Rectal smooth muscle tissue (tissue), 1 donor: ENCODE results near the gene RNU6-9.
"Not testable (repeated sequence)": the region's sequence is repeated elsewhere in the genome, so short reads cannot be mapped to it uniquely, and the experiment has no call there.

Experiments
- H3K27ac ChIP-seq: one replicate; pipeline ENCODE4 v1.7.0; 2013; ENCODE audit warnings: low read depth, low read length, inconsistent platforms
- H3K27me3 ChIP-seq: one replicate; pipeline ENCODE4 v1.7.0; 2013; ENCODE audit warnings: low read length; ENCODE audit not compliant: control insufficient read depth, insufficient read depth
- H3K36me3 ChIP-seq: one replicate; pipeline ENCODE4 v1.7.0; 2013; ENCODE audit warnings: low read length; ENCODE audit not compliant: control insufficient read depth, insufficient read depth
- H3K4me1 ChIP-seq: one replicate; pipeline ENCODE4 v1.7.0; 2013; ENCODE audit warnings: low read length; ENCODE audit not compliant: control insufficient read depth, insufficient read depth
- H3K4me3 ChIP-seq: one replicate; pipeline ENCODE4 v1.7.0; 2013; ENCODE audit warnings: low read length
- H3K9ac ChIP-seq: one replicate; pipeline ENCODE4 v1.7.0; 2013; ENCODE audit warnings: low read length

RNU6-9 gene

GRCh38 chr19:876089-876488 is 17.2 kb upstream of the RNU6-9 start:
- Histone ChIP-seq H3K4me1 (peaks cover 9% of the 10 kb centered on the region), H3K36me3 (peaks cover 17% of the 10 kb centered on the region), H3K9ac (no peak overlapping the region), H3K4me3 (no peak overlapping the region), H3K27ac (no peak overlapping the region), H3K27me3 (no peaks in the 10 kb centered on the region)

GRCh38 chr19:876780-877314 is 16.4 kb upstream of the RNU6-9 start:
- peaks cover 21% of the 10 kb centered on the region for H3K36me3 ChIP-seq
- H3K4me1 ChIP-seq, result peaks cover 4% of the 10 kb centered on the region
- no peak overlapping the region for H3K9ac ChIP-seq

DNA sequence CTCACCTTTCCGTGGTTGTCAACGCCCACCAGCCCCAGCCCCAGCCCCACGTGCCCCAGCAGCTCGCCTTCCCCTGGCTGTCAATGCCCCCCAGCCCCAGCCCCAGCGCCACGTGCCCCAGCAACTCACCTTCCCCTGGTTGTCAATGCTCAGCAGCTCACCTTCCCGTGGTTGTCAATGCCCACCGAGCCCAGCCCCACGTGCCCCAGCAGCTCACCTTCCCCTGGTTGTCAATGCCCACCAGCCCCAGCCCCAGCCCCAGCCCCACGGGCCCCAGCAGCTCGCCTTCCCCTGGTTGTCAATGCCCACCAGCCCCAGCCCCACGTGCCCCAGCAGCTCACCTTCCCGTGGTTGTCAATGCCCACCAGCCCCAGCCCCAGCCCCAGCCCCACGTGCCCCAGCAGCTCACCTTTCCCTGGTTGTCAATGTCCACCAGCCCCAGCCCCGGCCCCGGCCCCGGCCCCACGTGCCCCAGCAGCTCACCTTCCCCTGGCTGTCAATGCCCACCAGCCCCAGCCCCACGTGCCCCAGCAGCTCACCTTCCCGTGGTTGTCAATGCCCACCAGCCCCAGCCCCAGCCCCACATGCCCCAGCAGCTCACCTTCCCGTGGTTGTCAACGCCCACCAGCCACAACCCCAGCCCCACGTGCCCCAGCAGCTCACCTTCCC is 15.2 kb upstream of the RNU6-9 start:
- H3K27me3 ChIP-seq, H3K4me3 ChIP-seq, H3K9ac ChIP-seq, H3K4me1 ChIP-seq, H3K27ac ChIP-seq: not testable (repeated sequence)
- H3K36me3 ChIP-seq, result peaks cover 27% of the 10 kb centered on the region

More at GRCh38 chr19:876780-877314, 16.4 kb upstream of the RNU6-9 start:
- H3K27ac ChIP-seq, result no peak overlapping the region
- no peak overlapping the region for H3K4me3 ChIP-seq
- no peaks in the 10 kb centered on the region for H3K27me3 ChIP-seq

DNA sequence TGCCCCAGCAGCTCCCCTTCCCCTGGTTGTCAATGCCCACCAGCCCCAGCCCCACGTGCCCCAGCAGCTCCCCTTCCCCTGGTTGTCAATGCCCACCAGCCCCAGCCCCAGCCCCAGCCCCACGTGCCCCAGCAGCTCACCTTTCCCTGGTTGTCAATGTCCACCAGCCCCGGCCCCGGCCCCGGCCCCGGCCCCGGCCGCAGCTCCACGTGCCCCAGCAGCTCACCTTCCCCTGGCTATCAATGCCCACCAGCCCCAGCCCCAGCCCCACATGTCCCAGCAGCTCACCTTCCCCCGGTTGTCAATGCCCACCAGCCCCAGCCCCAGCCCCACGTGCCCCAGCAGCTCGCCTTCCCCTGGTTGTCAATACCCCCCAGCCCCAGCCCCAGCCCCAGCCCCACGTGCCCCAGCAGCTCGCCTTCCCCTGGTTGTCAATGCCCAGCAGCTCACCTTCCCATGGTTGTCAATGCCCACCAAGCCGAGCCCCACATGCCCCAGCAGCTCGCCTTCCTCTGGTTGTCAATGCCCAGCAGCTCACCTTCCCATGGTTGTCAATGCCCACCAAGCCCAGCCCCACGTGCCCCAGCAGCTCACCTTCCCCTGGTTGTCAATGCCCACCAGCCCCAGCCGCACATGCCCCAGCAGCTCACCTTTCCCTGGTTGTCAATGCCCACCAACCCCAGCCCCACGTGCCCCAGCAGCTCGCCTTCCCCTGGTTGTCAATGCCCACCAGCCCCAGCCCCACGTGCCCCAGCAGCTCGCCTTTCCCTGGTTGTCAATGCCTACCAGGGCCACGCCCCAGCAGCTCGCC is 14.3 kb upstream of the RNU6-9 start:
- not testable (repeated sequence) for H3K4me3 ChIP-seq, H3K9ac ChIP-seq, H3K27ac ChIP-seq, H3K4me1 ChIP-seq, H3K27me3 ChIP-seq
- peaks cover 28% of the 10 kb centered on the region for H3K36me3 ChIP-seq

DNA sequence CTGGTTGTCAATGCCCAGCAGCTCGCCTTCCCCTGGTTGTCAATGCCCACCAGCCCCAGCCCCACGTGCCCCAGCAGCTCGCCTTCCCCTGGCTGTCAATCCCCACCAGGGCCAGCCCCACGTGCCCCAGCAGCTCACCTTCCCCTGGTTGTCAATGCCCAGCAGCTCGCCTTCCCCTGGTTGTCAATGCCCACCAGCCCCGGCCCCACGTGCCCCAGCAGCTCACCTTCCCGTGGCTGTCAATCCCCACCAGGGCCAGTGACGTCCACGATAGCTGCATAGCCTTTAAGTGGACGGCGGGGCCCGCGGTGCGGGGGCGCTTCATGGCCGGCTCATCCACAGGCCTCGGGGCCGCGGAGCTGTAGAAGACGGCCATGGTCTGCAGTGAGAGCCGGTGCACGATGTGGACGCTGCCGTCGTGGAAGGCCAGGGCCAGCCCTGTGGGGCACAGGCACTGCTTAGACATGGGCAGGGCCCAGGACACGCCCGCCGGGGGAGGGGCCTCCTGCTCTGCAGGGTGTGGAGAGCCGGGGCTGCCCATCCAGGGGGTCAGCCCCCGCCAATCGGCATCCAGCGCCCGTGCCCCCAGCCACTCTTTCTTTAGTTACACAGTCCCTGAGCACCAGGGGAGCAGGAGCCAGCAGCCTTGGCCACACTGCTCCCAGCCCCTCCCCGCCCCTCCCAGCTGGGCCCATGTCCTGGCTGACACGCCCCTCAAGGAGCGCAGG is 13.4 kb upstream of the RNU6-9 start:
- H3K36me3 ChIP-seq, result peaks cover 27% of the 10 kb centered on the region

GRCh38 chr19:881385-882071 is 11.8 kb upstream of the RNU6-9 start:
- Histone ChIP-seq H3K4me1 (no peaks in the 10 kb centered on the region), H3K36me3 (peaks cover 24% of the 10 kb centered on the region), H3K9ac (no peak overlapping the region), H3K27me3 (no peaks in the 10 kb centered on the region), H3K27ac (no peak overlapping the region), H3K4me3 (no peak overlapping the region)

More for the DNA sequence above, 13.4 kb upstream of the RNU6-9 start:
- no peaks in the 10 kb centered on the region for H3K27me3 ChIP-seq
- H3K4me3 ChIP-seq, result no peak overlapping the region
- no peaks in the 10 kb centered on the region for H3K4me1 ChIP-seq
- H3K9ac ChIP-seq, result no peak overlapping the region
- H3K27ac ChIP-seq, result no peak overlapping the region

DNA sequence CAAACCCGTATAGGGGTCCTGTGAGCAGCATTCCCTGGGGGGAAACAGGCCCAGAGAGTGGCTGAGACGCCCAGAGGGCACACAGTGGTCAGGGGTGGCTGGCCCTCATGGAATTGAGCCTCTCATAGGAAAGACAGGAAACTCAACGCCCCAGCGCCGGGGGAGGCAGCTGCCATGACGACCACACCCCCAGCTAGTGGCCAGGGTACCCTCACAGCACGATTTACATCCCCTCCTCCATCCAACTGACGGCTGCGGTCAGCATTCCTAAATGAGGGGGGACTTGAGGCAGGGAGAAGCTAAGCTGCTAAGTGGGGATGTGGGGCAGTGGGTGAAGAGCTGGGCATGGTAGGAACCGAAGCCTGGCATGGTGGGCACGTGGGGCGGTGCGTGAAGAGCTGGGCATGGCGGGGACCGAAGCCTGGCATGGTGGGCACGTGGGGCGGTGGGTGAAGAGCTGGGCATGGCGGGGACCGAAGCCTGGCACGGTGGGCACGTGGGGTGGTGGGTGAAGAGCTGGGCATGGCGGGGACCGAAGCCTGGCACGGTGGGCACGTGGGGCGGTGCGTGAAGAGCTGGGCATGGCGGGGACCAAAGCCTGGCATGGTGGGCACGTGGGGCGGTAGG is 10.3 kb upstream of the RNU6-9 start:
- no peak overlapping the region for H3K9ac ChIP-seq
- no peaks in the 10 kb centered on the region for H3K27me3 ChIP-seq
- peaks cover 22% of the 10 kb centered on the region for H3K36me3 ChIP-seq
- no peak overlapping the region for H3K27ac ChIP-seq
- no peaks in the 10 kb centered on the region for H3K4me1 ChIP-seq
- H3K4me3 ChIP-seq, result no peak overlapping the region

GRCh38 chr19:883661-884211 is 9.5 kb upstream of the RNU6-9 start:
- Histone ChIP-seq H3K27me3 (no peaks in the 10 kb centered on the region), H3K36me3 (peaks cover 22% of the 10 kb centered on the region), H3K4me1 (no peaks in the 10 kb centered on the region), H3K27ac (no peak overlapping the region), H3K9ac (no peak overlapping the region), H3K4me3 (no peak overlapping the region)

- Histone ChIP-seq H3K36me3 (peaks cover 25% of the 10 kb centered on the region), H3K4me3 (no peak overlapping the region), H3K27me3 (no peaks in the 10 kb centered on the region), H3K4me1 (no peaks in the 10 kb centered on the region), H3K27ac (no peak overlapping the region), H3K9ac (no peak overlapping the region)
Measured at GRCh38 chr19:884420-885211, 8.7 kb upstream of the RNU6-9 start.

GRCh38 chr19:885536-886224 is 7.6 kb upstream of the RNU6-9 start:
- no peak overlapping the region for H3K27ac ChIP-seq
- peaks cover 24% of the 10 kb centered on the region for H3K36me3 ChIP-seq
- no peaks in the 10 kb centered on the region for H3K27me3 ChIP-seq

More at GRCh38 chr19:885536-886224, 7.6 kb upstream of the RNU6-9 start:
- no peaks in the 10 kb centered on the region for H3K4me1 ChIP-seq
- no peak overlapping the region for H3K4me3 ChIP-seq
- no peak overlapping the region for H3K9ac ChIP-seq
